Lung (tissue), 12 donors: ENCODE measurements around the gene BCO2. TPM values are rescaled to one million over a fixed set of nuclear protein-coding genes. Genes with fewer than 3 reads are reported as not detected.

Experiments
- ATAC-seq: fragments of 200-7000 bp; cut with Tn5 transposase; one replicate; pipeline ENCODE4 v1.9.1; 2020; ENCODE audit warnings: moderate number of reproducible peaks; ENCODE audit not compliant: insufficient read depth, low FRiP score
- DNase-seq, 3 donors: peaks; one replicate each; pipeline ENCODE4 v3.0.0-alpha.2; 2013 to 2017
- H3K27ac ChIP-seq, 2 donors: one replicate each; pipeline ENCODE4 v1.5.1; 2013; ENCODE audit warnings: mild to moderate bottlenecking in 2 of 2, moderate library complexity in 2 of 2, control low read depth in 1 of 2, inconsistent platforms in 1 of 2, low read depth in 1 of 2, low read length in 1 of 2
- H3K27me3 ChIP-seq, 3 donors: one replicate each; pipeline ENCODE4 v1.5.1; 2013; ENCODE audit warnings: low read length in 2 of 3; ENCODE audit not compliant: control insufficient read depth in 3 of 3, insufficient read depth in 3 of 3
- H3K36me3 ChIP-seq, 4 donors: one replicate each; pipeline ENCODE4 v1.5.1; 2013; ENCODE audit warnings: low read length in 4 of 4, mild to moderate bottlenecking in 1 of 4, moderate library complexity in 1 of 4; ENCODE audit not compliant: control insufficient read depth in 4 of 4, insufficient read depth in 4 of 4
- H3K4me1 ChIP-seq, 5 donors: one replicate each; pipeline ENCODE4 v1.5.1; 2013; ENCODE audit warnings: low read length in 5 of 5, mild to moderate bottlenecking in 2 of 5, moderate library complexity in 1 of 5; ENCODE audit not compliant: control insufficient read depth in 5 of 5, insufficient read depth in 5 of 5
- H3K4me3 ChIP-seq: one replicate; pipeline ENCODE4 v1.5.1; 2013; ENCODE audit warnings: mild to moderate bottlenecking, control low read depth, moderate library complexity
- H3K9ac ChIP-seq, 2 donors: one replicate each; pipeline ENCODE4 v1.5.1; 2013; ENCODE audit warnings: low read length in 2 of 2, control low read depth in 1 of 2; ENCODE audit not compliant: insufficient read depth in 1 of 2
- H3K9me3 ChIP-seq, 4 donors: one replicate each; pipeline ENCODE4 v1.5.1; 2013; ENCODE audit warnings: low read length in 3 of 4, mild to moderate bottlenecking in 1 of 4, moderate library complexity in 1 of 4; ENCODE audit not compliant: control insufficient read depth in 4 of 4, insufficient read depth in 3 of 4
- WGBS, 2 donors: extraction: QIAGEN DNeasy Blood & Tissue Kit; methylation state at CpG; one replicate each; pipeline ENCODE4 v1.1.7; 2013; 5-methylcytosine and 5-hydroxymethylcytosine counted together
- polyA plus RNA-seq, 2 donors: library from polyadenylated mRNA; stranded (reverse); fragments of 200-250 nt; gene quantifications; one replicate each; pipeline ENCODE4 v1.2.1, GENCODE V29; 2013
- total RNA-seq, 2 donors: library from RNA; depleted of rRNA in 1 of 2; stranded (reverse); fragments of >200 nt in 1 of 2; gene quantifications; one replicate each; pipeline ENCODE4 v1.2.1, GENCODE V29; 2014 to 2021
- TF ChIP-seq, protein P1 (sequence below): IDR thresholded peaks from 2 replicates; pipeline ENCODE4 v1.5.1; 2012; ENCODE audit warnings: mild to moderate bottlenecking; ENCODE audit errors: control extremely low read depth, extremely low read depth
- donor health status: control.
- donor health status: control.
- donor health status: Bipolar disorder and iron deficiency.
- donor health status: healthy.
- donor health status: DM: yes; HTN: yes; CAD: no.

BCO2 gene
- total and polyA plus RNA-seq, 4 donors = 2.8 to 20.3 (median 6.7) TPM

DNA sequence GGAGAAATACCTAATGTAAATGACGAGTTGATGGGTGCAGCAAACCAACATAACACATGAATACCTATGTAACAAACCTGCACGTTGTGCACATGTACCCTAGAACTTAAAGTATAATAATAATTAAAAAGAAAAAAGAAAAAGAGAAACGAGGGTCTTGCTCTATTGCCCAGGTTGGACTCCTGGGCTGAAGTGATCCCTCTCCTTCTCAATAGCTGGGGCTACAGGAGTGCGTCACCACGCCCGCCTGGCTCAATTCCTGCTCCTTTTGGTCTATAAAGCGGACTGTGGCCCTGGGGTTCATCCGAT, 50.4 kb downstream of the BCO2 start:
- Histone ChIP-seq H3K27ac (peak overlapping the region; percentile 86 to 99), H3K9me3 (no peaks in the 10 kb centered on the region), H3K4me1 (peaks cover 0 to 10% (median 5%) of the 10 kb centered on the region in 5 donors), H3K4me3 (peak overlapping the region; percentile 79), H3K36me3 (peaks cover 4 to 12% (median 6%) of the 10 kb centered on the region in 4 donors), H3K9ac (peak overlapping the region; percentile 78 to 88), H3K27me3 (no peaks in the 10 kb centered on the region)
- TF ChIP-seq, protein P1, sequence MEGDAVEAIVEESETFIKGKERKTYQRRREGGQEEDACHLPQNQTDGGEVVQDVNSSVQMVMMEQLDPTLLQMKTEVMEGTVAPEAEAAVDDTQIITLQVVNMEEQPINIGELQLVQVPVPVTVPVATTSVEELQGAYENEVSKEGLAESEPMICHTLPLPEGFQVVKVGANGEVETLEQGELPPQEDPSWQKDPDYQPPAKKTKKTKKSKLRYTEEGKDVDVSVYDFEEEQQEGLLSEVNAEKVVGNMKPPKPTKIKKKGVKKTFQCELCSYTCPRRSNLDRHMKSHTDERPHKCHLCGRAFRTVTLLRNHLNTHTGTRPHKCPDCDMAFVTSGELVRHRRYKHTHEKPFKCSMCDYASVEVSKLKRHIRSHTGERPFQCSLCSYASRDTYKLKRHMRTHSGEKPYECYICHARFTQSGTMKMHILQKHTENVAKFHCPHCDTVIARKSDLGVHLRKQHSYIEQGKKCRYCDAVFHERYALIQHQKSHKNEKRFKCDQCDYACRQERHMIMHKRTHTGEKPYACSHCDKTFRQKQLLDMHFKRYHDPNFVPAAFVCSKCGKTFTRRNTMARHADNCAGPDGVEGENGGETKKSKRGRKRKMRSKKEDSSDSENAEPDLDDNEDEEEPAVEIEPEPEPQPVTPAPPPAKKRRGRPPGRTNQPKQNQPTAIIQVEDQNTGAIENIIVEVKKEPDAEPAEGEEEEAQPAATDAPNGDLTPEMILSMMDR = no peak
- ATAC-seq (no peak), DNase-seq (no peak)
- 29 to 40% methylated on average over 6 to 8 of the region's 8 CpGs for WGBS, 2 donors

DNA sequence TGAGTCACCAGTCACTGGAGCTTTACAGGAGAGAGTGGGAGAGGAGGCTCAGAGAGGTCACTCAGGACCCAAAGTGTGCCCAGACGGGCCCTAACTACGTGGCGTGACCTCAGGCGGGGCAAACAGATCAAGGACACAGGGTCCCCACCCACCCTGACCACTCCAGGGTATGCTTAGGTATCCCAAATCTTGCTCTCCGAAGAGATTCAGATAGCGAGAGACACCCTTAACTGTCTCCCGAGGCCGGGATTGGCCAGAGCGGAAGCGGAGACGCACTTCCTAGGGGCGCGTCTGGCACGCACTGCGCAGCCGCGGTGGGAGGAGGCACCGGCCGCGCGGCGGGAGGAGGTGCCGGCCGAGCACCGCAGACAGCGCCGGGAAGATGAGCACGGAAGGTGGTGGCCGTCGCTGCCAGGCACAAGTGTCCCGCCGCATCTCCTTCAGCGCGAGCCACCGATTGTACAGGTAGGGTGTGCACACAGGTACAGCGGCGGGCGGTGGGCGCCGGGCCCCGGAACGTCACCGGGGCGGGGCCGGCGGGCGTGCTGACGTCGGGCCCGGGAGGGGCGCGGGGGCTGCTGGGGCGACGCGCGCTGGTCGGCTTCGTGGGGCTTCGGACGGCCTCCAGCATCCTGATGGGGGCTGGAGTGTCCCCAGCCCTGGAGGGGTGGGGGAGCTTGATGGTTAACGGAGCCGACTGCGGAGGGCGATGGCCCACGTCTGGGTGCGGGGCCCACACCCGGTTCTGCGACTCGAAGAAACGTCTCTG, 50.9 kb downstream of the BCO2 start, which contains the start of gene PTS:
Gene PTS (plus strand): TSS at position 367 of the 769 bp plus-strand sequence. CDS start 16 bp downstream, at position 383.
- TF ChIP-seq, protein P1 = no peak
- peak within 1 kb of the TSS; percentile 79 for H3K4me3 ChIP-seq
- peak within 1 kb of the TSS; percentile 86 to 99 for H3K27ac ChIP-seq
- peak; percentile 91 to 95 (median 94) for DNase-seq
- H3K9ac ChIP-seq = peak within 1 kb of the TSS; percentile 78 to 88
- peaks cover 5 to 12% (median 8%) of the 10 kb centered on the region in 4 donors for H3K36me3 ChIP-seq
- ATAC-seq = peak; percentile 96
- H3K4me1 ChIP-seq = peaks cover 0 to 10% (median 5%) of the 10 kb centered on the region in 5 donors
- WGBS, 2 donors = 0 to 1% methylated on average over 62 to 70 of the region's 70 CpGs
- H3K27me3 ChIP-seq = no peaks in the 10 kb centered on the region
- no peaks in the 10 kb centered on the region for H3K9me3 ChIP-seq

DNA sequence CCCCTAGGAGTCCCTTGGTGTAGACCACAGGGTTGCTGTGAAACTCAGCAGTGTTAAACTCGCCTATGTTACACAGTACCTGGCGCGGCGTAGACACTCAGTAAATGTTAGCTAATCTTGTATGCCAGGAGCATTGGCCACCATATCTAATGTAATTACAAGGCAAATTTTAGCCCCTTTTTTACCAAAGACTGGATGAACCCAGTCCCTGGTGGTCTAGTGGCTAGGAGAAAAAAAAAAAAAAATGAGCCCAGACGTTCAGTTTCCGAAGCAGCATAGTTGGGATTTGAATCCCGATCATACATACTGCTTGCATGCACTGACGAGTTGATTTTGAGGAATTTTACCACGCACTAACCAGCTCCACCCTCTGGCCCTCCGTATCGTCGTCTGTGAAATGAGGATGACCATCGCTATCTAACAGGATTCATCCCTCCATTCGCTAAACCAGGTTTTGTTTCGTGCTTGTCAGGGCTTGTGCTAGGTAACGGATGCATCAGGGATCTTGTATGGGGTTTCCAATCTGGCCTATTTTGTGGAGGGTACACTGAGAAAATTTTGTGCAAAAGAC, 51.6 kb downstream of the BCO2 start:
- peaks cover 0 to 10% (median 5%) of the 10 kb centered on the region in 5 donors for H3K4me1 ChIP-seq
- peak overlapping the region; percentile 77 to 88 for H3K9ac ChIP-seq
- TF ChIP-seq, protein P1 = no peak
- ATAC-seq = peak; percentile 10
- WGBS, 2 donors = 8 to 12% methylated on average over 16 of the region's 16 CpGs
- peak overlapping the region; percentile 86 to 99 for H3K27ac ChIP-seq
- no peaks in the 10 kb centered on the region for H3K27me3 ChIP-seq
- peak in 2 of 3 donors; percentile 29 to 49 for DNase-seq
- H3K36me3 ChIP-seq = peaks cover 5 to 15% (median 8%) of the 10 kb centered on the region in 4 donors
- H3K9me3 ChIP-seq = no peaks in the 10 kb centered on the region
- peak overlapping the region; percentile 79 for H3K4me3 ChIP-seq
